T-helper 2 cell treated with Interferon-gamma antibody and Interleukin-4, amounts not matched to agents 100 ng/mL and 5 ng/mL, for 36 hours (primary cell): ENCODE data around the gene HOXD9. TPM values are rescaled to one million over a fixed set of nuclear protein-coding genes. Genes with fewer than 3 reads are reported as not detected.

Experiments used
- intact Hi-C: fragments of 100-400 bp; cut with micrococcal nuclease; formaldehyde crosslinking; loops from one replicate; pipeline ENCODE4 v1.15.1; 2023
- total RNA-seq: library from RNA; stranded (reverse); gene quantifications from 2 replicates; pipeline ENCODE4 v1.2.3, GENCODE V29; 2022

The HOXD9 gene
- total RNA-seq, 1 donor from 2014 or later: not detected

DNA sequence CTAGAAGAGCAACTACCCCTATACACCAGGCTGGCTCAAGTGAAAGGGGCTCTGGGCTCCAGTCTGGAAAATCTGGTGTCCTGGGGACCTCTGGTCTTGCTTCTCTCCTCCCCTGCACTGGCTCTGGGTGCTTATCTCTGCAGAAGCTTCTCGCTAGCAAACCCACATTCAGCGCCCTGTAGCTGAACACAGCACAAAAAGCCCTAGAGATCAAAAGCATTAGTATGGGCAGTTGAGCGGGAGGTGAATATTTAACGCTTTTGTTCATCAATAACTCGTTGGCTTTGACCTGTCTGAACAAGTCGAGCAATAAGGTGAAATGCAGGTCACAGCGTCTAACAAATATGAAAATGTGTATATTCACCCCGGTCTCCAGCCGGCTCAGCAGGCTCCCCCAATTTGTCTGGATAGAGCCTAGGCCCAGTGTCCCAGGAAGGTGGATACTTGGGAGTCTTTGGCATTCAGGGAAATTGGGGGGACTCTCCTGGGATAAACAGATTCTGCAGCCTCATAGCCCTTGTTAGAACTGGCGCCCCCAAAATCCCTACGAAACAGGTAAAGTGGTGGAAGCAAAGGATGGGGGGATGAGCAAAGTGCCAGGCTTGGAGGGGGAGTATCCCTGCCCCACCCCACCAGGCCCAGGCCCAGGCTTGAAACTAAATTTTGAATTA lies 26.4 kb downstream of the HOXD9 start:
- intact Hi-C loops: no loop called here

DNA sequence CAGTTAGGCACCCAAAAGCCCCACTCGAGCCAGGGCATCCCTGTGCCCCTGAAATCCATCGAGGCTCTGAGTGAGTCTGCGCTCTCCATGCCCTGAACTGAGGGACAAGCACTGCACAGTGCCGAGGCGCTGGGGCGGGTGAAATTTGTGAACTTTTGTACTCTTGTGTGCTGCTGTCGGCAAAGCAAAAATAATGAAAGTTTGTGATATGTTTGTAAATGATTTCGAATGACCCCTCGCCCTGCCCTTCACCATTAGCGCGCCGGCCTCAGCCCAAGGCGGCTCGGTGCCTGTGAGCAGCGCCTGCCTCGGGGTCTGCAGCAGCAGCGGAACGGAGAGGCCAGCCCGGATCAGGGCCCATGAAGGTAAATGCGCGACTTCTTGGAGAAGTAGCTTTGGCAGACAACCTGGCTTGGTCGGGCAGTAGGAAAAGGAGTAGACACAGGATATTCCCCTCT lies 27.0 kb downstream of the HOXD9 start:
- intact Hi-C loops: no loop called here

DNA sequence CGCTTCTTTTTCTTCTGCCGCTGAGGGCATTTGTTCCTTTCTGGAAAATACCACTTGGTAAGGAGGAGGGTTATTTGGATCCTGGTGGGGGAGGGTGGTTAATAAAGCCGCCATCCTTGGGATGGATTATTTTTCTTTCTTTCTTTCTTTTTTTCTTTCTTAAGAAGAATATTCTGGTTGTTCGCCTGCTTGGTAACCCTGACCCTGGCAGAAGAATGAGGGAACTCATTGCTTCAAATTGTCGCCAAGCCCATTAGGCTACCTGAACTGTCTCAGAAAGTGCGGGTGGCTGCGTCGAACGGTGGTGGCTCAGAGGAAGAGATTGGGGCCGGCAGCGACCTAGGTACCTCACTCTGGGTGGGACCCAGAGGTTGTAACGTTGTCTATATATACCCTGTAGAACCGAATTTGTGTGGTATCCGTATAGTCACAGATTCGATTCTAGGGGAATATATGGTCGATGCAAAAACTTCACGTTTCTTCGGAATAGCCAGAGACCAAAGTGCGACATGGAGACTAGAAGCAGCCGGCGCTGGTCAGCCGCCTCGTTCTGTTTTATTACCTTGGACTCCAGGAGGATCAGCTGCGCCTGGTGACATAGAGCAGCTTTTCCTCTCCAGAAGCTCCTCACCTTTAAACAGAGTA lies 27.5 kb downstream of the HOXD9 start:
- intact Hi-C loops: loop anchor here (2.0 kb wide), 1 partner anchor 17 kb away; no protein-coding TSS in a partner anchor

DNA sequence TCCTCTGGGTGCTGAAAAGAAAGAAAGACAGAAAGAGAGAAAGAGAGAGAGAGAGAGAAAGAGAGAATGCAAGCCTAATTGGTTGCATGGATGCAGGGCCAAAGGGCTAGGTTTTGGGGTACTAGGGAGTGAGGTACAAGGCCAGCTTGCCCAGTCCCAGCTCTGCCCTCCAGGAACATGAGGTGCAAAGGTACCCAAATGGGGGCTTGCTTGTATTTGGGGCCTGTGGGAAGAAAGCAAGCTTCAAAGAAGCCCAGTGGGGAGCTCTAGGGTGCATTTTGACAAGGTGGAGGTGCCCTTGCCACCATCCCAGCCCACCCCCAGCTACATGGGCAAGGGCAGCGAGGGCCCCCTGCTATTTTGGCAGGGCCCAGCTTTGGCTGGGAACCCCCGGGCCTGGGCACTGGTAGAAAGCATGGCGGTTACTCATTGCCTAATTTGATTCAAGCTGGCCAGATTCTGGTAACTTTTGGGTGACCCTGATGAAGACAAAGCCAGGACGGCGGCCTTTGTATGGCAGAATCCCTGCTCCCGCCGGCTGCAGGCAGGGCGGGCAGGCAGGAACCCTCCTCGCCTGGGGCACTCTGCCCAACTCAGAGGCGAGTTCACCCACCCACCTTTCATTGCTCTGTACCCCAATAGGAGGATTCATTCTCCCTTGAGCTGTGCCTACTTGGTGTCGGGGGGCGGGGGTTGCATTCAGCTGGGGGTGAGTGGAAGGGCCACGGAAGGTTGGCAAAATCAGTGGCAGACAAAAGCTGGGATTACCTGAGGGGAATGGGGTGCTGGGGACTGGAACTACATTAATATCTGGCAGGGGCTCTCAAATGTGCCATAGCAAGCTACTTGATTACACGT lies 28.3 kb downstream of the HOXD9 start:
- intact Hi-C loops: loop anchor here (2.0 kb wide), 1 partner anchor 18 kb away; no protein-coding TSS in a partner anchor

DNA sequence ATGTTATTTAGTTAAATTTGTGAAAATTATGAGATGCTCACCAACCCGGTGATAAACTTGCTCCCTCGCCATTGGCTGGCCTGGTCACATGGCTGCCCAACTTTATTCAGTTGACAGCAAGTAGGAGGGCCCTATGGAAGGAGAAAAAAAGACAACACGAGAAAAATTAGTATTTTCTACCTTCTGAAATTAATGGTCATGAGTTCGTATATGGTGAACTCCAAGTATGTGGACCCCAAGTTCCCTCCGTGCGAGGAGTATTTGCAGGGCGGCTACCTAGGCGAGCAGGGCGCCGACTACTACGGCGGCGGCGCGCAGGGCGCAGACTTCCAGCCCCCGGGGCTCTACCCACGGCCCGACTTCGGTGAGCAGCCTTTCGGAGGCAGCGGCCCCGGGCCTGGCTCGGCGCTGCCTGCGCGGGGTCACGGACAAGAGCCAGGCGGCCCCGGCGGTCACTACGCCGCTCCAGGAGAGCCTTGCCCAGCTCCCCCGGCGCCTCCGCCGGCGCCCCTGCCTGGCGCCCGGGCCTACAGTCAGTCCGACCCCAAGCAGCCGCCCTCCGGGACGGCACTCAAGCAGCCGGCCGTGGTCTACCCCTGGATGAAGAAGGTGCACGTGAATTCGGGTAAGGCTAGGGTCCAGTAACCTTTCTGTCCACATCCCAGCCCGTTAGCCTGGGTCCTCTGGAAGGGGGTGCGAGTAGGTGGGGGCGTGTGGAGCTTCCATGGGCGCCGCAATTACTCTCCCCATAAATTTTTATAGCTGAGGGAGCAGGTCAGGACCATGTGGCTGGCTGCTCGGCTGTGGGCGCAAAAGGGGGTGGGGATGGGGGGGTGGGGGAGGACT lies 29.1 kb downstream of the HOXD9 start, which contains the start of gene HOXD4:
HOXD4 (plus strand) TSS at position 109 of the 846 bp plus-strand sequence; CDS start at position 193, 84 bp downstream.
- intact Hi-C loops: loop anchor here (2.0 kb wide), 1 partner anchor 19 kb away; no protein-coding TSS in a partner anchor

DNA sequence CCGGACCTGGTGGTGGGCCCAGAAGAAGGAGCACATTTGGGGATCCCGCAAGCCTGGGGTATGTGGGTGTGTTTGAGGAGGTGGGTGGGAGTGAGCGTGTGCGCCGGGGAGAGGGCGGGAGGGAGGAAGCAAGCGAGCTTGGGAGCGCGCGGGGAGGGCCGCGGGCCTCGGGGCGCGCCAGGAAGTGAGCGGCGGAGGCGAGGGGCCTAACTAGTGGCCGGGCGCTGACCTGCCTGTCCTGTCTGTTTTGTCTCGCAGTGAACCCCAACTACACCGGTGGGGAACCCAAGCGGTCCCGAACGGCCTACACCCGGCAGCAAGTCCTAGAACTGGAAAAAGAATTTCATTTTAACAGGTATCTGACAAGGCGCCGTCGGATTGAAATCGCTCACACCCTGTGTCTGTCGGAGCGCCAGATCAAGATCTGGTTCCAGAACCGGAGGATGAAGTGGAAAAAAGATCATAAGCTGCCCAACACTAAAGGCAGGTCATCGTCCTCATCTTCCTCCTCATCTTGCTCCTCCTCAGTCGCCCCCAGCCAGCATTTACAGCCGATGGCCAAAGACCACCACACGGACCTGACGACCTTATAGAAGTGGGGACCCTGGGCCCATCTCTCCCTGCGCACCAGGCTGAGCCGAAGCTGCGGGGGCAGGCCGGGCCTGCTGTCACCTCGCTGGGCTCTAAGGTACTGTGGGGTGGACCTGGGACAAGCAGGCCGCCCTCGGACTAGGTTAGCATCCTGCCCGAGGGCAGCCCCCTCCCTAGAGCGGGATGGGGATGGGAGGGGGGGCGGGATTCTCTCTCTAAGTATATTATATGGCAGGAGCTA lies 30.0 kb downstream of the HOXD9 start:
- intact Hi-C loops: no loop called here

DNA sequence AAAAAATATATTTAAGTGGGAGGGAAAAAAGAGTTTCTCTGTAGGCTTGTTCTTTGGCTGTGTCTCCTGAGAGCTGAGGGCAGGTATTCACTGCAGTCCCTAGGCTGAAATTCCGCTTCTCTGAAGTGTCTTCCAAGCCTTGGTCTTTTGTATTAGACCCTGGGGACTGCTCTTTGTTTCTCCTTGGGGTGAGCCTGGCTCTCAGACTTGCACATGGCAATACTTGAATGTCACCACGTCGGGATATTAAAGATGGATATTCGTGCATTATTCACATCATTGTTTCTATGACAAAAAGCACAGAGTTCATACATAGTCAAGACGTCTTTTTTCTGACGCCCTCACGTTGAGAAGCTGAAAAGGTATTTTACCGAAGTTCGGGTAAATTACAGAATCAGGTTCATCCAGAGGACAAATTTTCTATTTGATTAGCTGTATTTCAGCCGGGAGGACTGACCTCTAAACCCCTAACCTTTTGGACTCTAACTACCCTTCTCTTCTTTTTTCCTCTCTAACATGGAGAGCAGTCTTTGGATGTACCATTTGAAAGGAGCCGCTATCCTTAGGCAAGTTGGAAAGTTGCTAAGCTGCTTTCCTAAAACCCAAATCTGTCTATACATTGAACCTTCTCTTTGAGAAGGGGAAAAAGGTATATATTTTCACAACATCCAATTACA lies 32.2 kb downstream of the HOXD9 start:
- intact Hi-C loops: no loop called here

DNA sequence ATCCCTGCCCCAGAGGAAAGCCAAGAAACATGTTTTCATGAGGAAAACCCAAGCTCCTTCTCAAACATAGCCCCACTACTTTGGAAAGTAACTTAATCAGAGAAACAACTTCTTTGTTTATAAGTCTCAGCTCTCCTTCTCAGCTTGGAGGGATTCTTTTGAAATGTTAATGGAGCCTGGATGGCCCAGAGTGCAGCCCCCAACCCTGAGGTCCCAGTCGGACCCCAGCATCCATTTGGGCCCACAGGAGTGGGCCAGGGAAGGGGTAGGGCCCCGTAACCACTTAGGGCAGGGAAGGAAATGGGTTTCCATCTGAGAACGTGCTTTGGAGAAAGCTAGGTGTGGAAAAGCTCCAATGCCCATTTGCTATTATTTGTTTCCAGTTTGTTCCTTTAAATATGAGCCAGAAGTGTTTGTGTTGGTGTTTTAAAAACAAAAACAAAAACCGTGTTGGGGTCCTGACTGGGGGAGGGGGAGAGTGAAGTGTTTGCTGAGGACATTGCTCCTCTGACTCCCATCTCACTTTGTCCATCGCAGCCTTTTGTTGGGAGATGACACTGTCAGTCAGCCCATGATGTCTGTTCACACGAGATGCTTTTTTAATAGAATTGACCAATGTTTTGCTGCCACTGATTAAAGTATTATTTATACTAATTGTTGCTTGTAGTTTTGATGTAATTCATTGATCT lies 33.0 kb downstream of the HOXD9 start:
- intact Hi-C loops: no loop called here

DNA sequence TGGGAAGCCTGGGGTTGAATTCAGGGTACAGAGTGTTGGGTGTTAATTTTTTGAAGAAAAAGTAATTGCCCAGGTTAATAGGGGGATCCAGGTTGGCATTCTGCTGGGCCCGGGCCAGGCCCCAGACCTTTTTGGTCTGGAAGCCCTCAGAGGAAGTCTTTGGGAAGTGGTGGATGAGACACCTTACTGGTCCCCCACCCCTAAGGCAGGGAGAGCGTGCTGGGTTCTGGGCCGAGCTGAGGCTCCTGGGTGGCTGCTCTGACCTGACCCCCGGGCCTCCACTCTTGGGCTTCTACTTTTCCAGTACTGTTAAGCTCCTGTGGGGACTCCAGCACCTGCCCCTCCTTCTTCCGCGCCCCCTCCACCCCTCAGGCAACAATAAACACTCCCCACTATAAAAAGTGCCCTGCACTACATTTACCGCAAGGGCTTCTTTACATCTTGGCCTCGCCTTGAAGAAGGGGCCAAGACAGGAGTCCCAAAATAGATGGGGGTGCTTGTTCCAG lies 33.8 kb downstream of the HOXD9 start:
- intact Hi-C loops: no loop called here

DNA sequence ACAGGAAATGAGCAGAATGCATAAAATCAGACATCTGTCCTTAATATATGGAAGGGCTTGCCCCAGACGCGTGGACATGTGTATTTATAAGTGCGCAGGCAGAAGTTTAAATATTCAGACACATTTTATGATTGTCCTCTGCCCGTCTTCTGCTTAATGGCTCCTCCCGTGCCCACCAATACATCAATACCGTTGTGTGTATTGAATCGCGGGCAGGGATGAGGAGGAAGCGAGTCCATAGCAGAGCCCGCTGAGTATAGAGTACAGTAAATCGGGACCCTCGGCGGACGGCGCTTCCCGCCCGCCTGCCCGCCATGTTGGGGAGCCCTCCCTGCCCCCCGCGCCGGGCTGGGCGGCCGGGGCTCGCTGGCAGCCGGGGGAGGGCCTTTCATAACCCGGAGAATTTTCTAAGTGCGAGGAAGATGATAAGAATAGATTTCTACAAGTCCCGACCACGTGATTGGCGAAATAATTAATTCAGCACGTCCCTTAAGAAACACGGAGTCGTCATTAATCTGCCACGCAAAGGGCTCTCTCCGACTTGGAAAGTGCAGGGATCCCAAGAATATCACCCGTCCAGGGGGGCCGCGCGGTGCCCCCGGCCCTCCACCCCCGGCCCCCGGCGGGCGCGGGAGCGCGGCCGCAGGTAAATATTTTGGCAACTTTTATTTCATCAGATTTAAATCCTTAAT lies 34.4 kb downstream of the HOXD9 start, which contains the start of gene HOXD3:
HOXD3 (plus strand) TSS at position 501 of the 692 bp plus-strand sequence. CDS start 11,808 bp downstream, outside the sequence.
- intact Hi-C loops: no loop called here

DNA sequence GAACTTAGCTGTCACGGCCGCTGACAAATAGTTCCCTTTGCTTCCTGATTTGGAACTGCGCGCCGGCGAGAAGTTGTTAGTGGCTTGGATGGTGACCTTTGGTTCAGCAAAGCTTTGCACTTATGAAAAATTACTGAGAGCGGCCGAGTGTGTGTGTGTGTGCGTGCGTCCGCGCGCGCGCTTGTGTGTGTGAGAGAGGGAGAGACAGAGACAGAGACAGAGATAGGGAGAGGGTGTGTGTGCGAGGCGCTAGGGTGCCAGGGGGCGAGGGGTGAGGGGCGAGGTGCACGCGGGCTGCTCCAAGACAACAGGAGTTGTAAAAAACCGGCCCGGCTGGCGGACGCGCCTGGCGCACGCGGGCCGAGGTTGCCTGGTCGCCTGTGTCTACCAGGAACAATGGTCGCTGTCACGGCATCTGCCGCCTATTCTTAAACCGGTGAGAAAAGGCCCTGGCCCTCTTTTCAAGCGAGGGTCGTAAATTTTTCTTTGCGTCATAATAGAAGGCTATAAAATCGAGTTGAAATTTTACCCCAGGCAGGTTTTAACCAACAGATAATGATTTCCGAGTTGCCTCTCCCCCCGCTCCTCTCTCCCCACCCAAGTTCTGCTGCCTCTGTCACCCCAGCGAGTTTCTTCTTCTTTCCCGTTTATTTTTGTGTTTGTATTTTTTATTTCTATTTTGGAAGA lies 35.1 kb downstream of the HOXD9 start:
- intact Hi-C loops: loop anchor here (2.0 kb wide), 2 partner anchors 27 to 77 kb away; no protein-coding TSS in a partner anchor

DNA sequence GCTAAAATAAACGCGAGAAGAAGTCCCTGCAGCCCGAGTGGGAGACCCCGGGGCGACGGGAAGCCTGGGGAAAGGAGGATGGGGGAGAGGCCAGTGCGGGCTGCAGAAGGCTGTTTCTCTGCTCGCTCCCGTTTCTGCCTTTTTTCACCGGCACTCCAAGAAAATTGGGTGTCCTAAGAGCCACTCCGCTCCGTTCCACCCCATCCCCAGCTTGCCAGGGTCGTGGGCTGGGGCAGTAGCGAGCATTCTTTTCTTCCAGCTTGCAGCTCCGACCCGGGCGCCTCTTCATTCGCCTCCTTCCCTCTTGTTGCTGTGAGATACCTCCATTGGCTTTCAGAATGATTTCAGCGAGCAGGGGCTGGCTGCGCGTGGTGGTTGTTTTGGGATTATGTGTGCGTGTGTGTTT lies 35.7 kb downstream of the HOXD9 start:
- intact Hi-C loops: loop anchor here (2.0 kb wide), 2 partner anchors 27 to 77 kb away; no protein-coding TSS in a partner anchor

DNA sequence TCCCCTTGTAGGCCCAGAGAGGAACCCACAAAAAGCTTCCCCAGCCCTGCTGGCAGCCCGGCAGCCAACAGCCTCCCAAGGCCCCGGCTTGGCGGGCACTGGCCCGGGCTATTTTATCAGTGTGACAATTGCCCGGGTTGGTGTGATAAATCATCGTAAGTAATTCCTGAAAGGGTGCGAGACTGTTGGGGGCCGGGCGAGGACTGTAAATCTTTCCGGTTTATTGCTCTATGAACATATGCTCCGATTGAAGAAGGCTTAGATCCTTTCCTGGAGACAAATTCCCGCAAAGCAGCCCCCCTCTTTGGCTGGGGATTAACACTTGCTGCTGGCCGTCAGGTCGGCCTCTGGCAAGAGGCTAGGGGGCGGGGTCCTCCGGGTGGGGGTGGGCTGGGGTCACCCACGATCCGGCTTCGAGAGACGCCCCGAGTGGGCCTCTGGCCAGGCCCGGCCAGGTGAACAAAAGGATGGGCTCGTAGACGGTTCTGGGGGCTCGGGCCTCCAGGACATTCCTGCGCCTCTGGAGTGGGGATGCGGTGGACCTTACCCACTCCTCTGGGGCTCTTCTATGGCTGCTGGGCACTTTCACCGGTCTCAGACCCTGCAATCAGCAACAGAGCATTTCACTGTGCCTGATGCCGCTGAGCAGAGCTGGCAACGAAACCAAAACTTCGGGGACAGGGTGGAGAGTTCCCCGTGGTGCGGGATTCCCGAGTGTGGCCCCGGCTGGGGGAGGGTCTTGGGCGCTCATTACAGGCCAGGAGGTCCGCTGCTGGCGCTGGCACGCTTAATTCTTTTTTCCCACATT lies 36.5 kb downstream of the HOXD9 start:
- intact Hi-C loops: loop anchor here (2.0 kb wide), 2 partner anchors 28 to 78 kb away; no protein-coding TSS in a partner anchor

DNA sequence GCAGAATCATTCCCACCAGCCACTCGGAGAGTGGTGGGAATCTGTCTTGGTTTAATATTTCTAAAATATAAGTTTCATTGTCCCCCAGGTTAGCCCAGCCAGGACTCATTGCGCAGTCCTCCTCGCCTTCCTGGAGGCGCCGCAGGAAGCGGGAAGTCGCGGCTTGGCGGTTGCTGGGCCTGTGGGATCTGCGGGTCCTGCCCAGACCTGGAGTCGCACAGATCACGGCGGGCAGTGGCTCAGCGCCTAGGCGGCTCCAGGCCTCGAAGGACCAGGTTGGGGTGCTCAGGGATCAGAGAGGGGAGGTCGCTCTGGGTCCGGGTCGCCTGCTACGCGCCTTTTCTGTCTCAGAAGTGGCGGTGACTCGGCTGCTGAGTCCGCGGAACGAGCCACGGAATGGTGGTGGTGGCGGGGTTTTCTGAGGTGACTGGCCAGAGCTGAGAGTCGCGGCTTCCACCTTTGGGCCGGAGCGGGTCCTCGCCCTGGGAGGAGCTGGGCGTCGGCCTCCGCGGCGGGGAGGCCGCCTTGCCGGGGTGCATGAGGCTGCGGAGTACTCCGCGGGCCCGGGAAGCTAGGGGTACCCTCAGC lies 37.2 kb downstream of the HOXD9 start:
- intact Hi-C loops: loop anchor here (2.0 kb wide), 3 partner anchors 29 to 79 kb away; partner anchors contain the start of gene HOXD9

DNA sequence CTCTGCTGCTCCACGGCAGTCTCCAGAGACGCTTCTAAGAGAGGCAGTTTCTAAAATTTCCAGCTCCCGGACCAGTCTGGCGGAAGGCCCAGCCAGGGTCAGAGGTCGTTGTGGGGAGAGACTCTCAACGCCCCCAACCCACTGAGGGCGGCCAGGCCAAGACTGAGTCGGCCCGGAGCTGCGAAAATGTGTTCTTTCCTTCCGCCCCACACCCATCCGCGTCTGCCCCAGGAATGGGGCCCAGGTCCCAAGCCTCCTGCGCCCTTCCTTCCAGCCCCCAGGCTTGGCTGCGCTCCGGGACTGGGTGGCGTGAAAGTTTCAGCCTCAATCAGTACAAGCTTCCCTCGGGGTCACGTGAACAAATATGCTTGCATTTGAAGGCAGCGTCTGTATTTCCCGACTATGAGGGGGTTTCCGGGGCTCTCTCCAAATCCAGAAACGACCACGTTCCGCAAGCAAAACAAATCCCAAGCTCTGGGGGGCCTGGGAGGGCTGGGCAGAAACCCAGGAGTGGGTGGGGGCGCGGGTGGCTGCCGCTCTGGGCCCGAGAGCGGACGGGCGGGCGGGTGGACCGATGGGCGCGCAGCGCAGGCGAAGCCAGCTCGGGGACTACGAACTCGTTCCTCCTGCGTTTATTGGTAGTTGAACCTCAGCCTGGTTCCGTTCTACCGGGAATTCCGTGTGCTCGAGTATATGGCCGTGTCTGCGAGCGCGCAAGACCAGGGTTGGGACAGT lies 37.9 kb downstream of the HOXD9 start:
- intact Hi-C loops: loop anchor here (2.0 kb wide), 1 partner anchor 38 kb away; the partner anchor contains the start of gene HOXD9
